ENCODE results near the gene PTTG1IP2. TPM values are rescaled to one million over a fixed set of nuclear protein-coding genes. Genes with fewer than 3 reads are reported as not detected.

Gene PTTG1IP2
- total RNA-seq, 1 experiment from 2014 or later, result not detected

GRCh38 chr7:90516257-90516656 is 46.8 kb downstream of the PTTG1IP2 start:
- Histone ChIP-seq H3K27me3 (ENCODE audit: insufficient read depth, low read length) (no peaks in the 10 kb centered on the region), H3K56ac (ENCODE audit: insufficient read length, low read depth, low read length) (no peak overlapping the region), H3K9me3 (ENCODE audit: control insufficient read depth, low read depth, low read length) (no peaks in the 10 kb centered on the region), H2AFZ (ENCODE audit: low read length) (no peak overlapping the region), H2AK5ac (ENCODE audit: insufficient read length, low read length) (no peak overlapping the region), H3K27ac (ENCODE audit: insufficient read length, low read depth, low read length) (no peak overlapping the region), H3K23ac (ENCODE audit: insufficient read length, low read depth, low read length) (no peak overlapping the region), H3K4me2 (ENCODE audit: insufficient read depth, insufficient read length, low read length) (no peak overlapping the region), H2BK15ac (ENCODE audit: low read depth, low read length) (no peak overlapping the region), H2BK20ac (ENCODE audit: low read depth, low read length, poor library complexity, severe bottlenecking) (no peak overlapping the region), H2BK120ac (ENCODE audit: low read depth, low read length, poor library complexity, severe bottlenecking) (no peak overlapping the region), H3K14ac (ENCODE audit: insufficient read depth, low read length) (no peak overlapping the region), H4K91ac (ENCODE audit: insufficient read length, low read depth, low read length) (no peak overlapping the region), H3K4me1 (ENCODE audit: insufficient read depth, low read length) (no peaks in the 10 kb centered on the region), H2BK5ac (ENCODE audit: insufficient read length, low read length) (no peak overlapping the region), H3T11ph (ENCODE audit: low read length) (no peak overlapping the region), H3K79me2 (ENCODE audit: insufficient read depth, low read length) (no peaks in the 10 kb centered on the region), H4K8ac (replicated peaks; ENCODE audit: insufficient read length, low read depth, low read length) (no peak overlapping the region), H4K5ac (ENCODE audit: insufficient read length, low read depth, low read length) (no peak overlapping the region), H3K9ac (ENCODE audit: extremely low read depth, insufficient read length, low read length) (no peak overlapping the region), H3K79me1 (ENCODE audit: insufficient read depth, low read depth, low read length, poor library complexity, severe bottlenecking) (no peaks in the 10 kb centered on the region), H3K18ac (ENCODE audit: insufficient read length, low read depth, low read length) (no peak overlapping the region), H3K23me2 (ENCODE audit: insufficient read length, low read depth, low read length, poor library complexity, severe bottlenecking) (no peaks in the 10 kb centered on the region), H4K20me1 (ENCODE audit: control insufficient read depth, insufficient read depth, insufficient read length) (no peaks in the 10 kb centered on the region), H2BK12ac (ENCODE audit: insufficient read length, low read depth, low read length) (no peak overlapping the region), H3K4ac (ENCODE audit: low read depth, low read length) (no peak overlapping the region)
- TF ChIP-seq, protein P1, sequence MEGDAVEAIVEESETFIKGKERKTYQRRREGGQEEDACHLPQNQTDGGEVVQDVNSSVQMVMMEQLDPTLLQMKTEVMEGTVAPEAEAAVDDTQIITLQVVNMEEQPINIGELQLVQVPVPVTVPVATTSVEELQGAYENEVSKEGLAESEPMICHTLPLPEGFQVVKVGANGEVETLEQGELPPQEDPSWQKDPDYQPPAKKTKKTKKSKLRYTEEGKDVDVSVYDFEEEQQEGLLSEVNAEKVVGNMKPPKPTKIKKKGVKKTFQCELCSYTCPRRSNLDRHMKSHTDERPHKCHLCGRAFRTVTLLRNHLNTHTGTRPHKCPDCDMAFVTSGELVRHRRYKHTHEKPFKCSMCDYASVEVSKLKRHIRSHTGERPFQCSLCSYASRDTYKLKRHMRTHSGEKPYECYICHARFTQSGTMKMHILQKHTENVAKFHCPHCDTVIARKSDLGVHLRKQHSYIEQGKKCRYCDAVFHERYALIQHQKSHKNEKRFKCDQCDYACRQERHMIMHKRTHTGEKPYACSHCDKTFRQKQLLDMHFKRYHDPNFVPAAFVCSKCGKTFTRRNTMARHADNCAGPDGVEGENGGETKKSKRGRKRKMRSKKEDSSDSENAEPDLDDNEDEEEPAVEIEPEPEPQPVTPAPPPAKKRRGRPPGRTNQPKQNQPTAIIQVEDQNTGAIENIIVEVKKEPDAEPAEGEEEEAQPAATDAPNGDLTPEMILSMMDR (conservative IDR thresholded peaks at IDR 0.05), result no peak
- Mint-ChIP-seq H3K4me1 (peaks cover 29 to 34% of the 10 kb centered on the region in 2 experiments), H3K9me3 (no peaks in the 10 kb centered on the region), H3K36me3 (ENCODE audit: insufficient read depth in 1 of 3, low read depth in 3 of 3) (no peaks in the 10 kb centered on the region), H3K27me3 (ENCODE audit: low read depth) (no peaks in the 10 kb centered on the region), H3K27ac (no peak overlapping the region), H3K4me3 (no peak overlapping the region)
- no CpG with 5 or more reads among the region's 2 CpGs for WGBS (ENCODE audit: extremely low coverage, insufficient read length, low lambda C conversion rate)
- no peak for DNase-seq

All from H9 (cell line).